Measurements from ENCODE around the gene ALDH3A1.

DNA sequence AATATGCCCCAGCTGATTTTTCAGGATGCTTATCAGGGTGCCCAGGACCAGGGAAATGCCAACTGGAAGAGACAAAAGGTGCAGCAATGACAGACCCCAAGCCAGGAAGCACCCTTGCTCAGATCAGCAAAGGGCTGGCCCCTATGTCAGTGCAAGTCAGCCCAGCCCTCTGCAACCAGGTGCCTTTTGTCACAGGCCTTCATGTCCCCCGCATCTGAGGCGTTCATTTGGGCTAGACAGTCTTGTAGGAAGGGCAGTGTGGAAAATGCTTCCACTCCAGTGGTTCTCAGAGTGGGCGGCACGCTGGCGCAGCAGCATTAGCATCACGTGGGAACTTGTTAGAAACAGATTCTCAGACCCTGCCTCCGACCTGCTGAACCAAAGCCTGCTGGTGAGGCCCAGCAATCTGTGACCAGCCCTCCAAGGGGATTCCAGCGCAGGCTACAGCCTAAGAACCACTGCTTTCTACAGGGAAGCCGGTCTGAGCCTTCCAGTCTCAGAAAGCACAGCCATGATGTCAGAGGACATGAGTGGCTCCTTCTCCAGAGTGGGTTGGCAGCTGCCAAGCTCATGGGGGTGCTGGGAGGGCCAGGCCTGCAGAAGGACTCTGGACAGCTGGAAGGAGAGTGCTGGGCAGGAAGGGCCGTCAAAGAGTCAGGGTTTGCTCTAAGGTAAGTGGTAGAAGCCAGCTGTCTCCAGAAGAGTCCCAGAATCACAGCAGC lies 44.8 kb downstream of the ALDH3A1 start:
- TF ChIP-seq FOSL2 (IDR thresholded peaks at IDR 0.05) = no peak
- no peak for TF ChIP-seq FOSL2 (CRISPR knock-in tag; IDR thresholded peaks at IDR 0.05)
- TF ChIP-seq HDAC2 (IDR thresholded peaks at IDR 0.05) = no peak
- TF ChIP-seq, protein P1, sequence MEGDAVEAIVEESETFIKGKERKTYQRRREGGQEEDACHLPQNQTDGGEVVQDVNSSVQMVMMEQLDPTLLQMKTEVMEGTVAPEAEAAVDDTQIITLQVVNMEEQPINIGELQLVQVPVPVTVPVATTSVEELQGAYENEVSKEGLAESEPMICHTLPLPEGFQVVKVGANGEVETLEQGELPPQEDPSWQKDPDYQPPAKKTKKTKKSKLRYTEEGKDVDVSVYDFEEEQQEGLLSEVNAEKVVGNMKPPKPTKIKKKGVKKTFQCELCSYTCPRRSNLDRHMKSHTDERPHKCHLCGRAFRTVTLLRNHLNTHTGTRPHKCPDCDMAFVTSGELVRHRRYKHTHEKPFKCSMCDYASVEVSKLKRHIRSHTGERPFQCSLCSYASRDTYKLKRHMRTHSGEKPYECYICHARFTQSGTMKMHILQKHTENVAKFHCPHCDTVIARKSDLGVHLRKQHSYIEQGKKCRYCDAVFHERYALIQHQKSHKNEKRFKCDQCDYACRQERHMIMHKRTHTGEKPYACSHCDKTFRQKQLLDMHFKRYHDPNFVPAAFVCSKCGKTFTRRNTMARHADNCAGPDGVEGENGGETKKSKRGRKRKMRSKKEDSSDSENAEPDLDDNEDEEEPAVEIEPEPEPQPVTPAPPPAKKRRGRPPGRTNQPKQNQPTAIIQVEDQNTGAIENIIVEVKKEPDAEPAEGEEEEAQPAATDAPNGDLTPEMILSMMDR (IDR thresholded peaks at IDR 0.05) = no peak
- TF ChIP-seq USF2 (IDR thresholded peaks at IDR 0.05) = no peak
- TF ChIP-seq SMC3 (IDR thresholded peaks at IDR 0.05) = no peak
- no peak for TF ChIP-seq NFE2L2 (conservative IDR thresholded peaks at IDR 0.05; ENCODE audit: low read length)
- TF ChIP-seq JUN (IDR thresholded peaks at IDR 0.05) = no peak
- TF ChIP-seq, protein P2, sequence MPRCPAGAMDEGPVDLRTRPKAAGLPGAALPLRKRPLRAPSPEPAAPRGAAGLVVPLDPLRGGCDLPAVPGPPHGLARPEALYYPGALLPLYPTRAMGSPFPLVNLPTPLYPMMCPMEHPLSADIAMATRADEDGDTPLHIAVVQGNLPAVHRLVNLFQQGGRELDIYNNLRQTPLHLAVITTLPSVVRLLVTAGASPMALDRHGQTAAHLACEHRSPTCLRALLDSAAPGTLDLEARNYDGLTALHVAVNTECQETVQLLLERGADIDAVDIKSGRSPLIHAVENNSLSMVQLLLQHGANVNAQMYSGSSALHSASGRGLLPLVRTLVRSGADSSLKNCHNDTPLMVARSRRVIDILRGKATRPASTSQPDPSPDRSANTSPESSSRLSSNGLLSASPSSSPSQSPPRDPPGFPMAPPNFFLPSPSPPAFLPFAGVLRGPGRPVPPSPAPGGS (IDR thresholded peaks at IDR 0.05) = no peak
- no peak for TF ChIP-seq RCOR1 (IDR thresholded peaks at IDR 0.05; ENCODE audit: low read depth, low read length)

Measured in A549 (cell line).